IMR-90 (cell line): ENCODE results near the gene FAM83E. TPM values are rescaled to one million over a fixed set of nuclear protein-coding genes. Genes with fewer than 3 reads are reported as not detected.

Experiments used
- ATAC-seq: fragments of 200-7000 bp; cut with Tn5 transposase; 2 replicates; pipeline ENCODE4 v1.9.1; 2020; ENCODE audit warnings: low read depth, mild to moderate bottlenecking, moderate library complexity
- BruUV-seq: library from RNA; stranded (reverse); fragments of 400-500 nt; replicated peaks from 2 replicates; lab custom pipeline; 2021; lab: Mats Ljungman, UMichigan
- CTCF ChIA-PET: fragments of 300-600 bp; formaldehyde crosslinking; extraction: SDS; loops from one replicate; lab custom pipeline; 2021; ENCODE audit warnings: antibody characterized with exemption; lab: Yijun Ruan, JAX
- POLR2A ChIA-PET: fragments of 300-600 bp; sonication (Branson Sonifier 250); formaldehyde crosslinking; loops from one replicate; lab custom pipeline; 2022; ENCODE audit warnings: antibody characterized with exemption; ENCODE audit not compliant: unreplicated experiment; lab: Charles Lee
- DNase-seq: peaks from one replicate; pipeline ENCODE4 v3.0.0; 2013
- H2AFZ ChIP-seq: replicated peaks from 2 replicates; pipeline ENCODE3; 2013; ENCODE audit warnings: low read length, mild to moderate bottlenecking; ENCODE audit not compliant: poor library complexity
- H2AK5ac ChIP-seq: 2 replicates; pipeline ENCODE4 v1.6.1; 2013; ENCODE audit warnings: low read depth, low read length, inconsistent platforms
- H2AK9ac ChIP-seq: replicated peaks from 2 replicates; pipeline ENCODE3; 2013; ENCODE audit warnings: mild to moderate bottlenecking, low read depth, low read length, moderate library complexity; ENCODE audit not compliant: poor library complexity
- H2BK120ac ChIP-seq: 2 replicates; pipeline ENCODE4 v1.6.1; 2013; ENCODE audit warnings: low read depth, low read length, inconsistent platforms
- H2BK15ac ChIP-seq: 3 replicates; pipeline ENCODE4 v1.6.1; 2013; ENCODE audit warnings: low read depth, low read length, inconsistent platforms
- H2BK20ac ChIP-seq: 2 replicates; pipeline ENCODE4 v1.6.1; 2013; ENCODE audit warnings: low read depth, mild to moderate bottlenecking, inconsistent platforms, low read length, moderate library complexity
- H2BK5ac ChIP-seq: 2 replicates; pipeline ENCODE4 v1.6.1; 2013; ENCODE audit warnings: mild to moderate bottlenecking, low read depth, low read length, inconsistent platforms; ENCODE audit not compliant: poor library complexity, severe bottlenecking
- H3K14ac ChIP-seq: replicated peaks from 2 replicates; pipeline ENCODE4 v1.6.1; 2013; ENCODE audit warnings: low read depth, low read length, inconsistent platforms
- H3K18ac ChIP-seq: 2 replicates; pipeline ENCODE4 v1.6.1; 2013; ENCODE audit warnings: low read depth, low read length, control low read depth
- H3K23ac ChIP-seq: 2 replicates; pipeline ENCODE4 v1.6.1; 2013; ENCODE audit warnings: low read depth, low read length, inconsistent platforms
- H3K27ac ChIP-seq: 2 replicates; pipeline ENCODE4 v1.5.1; 2013; ENCODE audit warnings: mild to moderate bottlenecking, control low read depth, low read length; ENCODE audit not compliant: insufficient read depth
- H3K27me3 ChIP-seq: 2 replicates; pipeline ENCODE4 v1.6.1; 2013; ENCODE audit warnings: low read length; ENCODE audit not compliant: control insufficient read depth, insufficient read depth
- H3K36me3 ChIP-seq: 2 replicates; pipeline ENCODE4 v1.6.1; 2013; ENCODE audit warnings: low read length, mixed read lengths; ENCODE audit not compliant: control insufficient read depth, insufficient read depth
- H3K4ac ChIP-seq: 2 replicates; pipeline ENCODE4 v1.6.1; 2013; ENCODE audit warnings: low read depth, low read length, inconsistent platforms
- H3K4me1 ChIP-seq: 2 replicates; pipeline ENCODE4 v1.6.1; 2013; ENCODE audit warnings: low read length, mixed read lengths; ENCODE audit not compliant: control insufficient read depth, insufficient read depth
- H3K4me2 ChIP-seq: 2 replicates; pipeline ENCODE4 v1.6.1; 2013; ENCODE audit warnings: low read depth, mild to moderate bottlenecking, control low read depth, low read length, moderate library complexity
- H3K4me3 ChIP-seq: 2 replicates; pipeline ENCODE4 v1.5.1; 2013; ENCODE audit warnings: low read depth, mild to moderate bottlenecking, control low read depth, low read length, moderate library complexity; ENCODE audit not compliant: insufficient read depth
- H3K56ac ChIP-seq: 2 replicates; pipeline ENCODE4 v1.6.1; 2013; ENCODE audit warnings: low read length, inconsistent platforms; ENCODE audit not compliant: insufficient read depth; ENCODE audit errors: extremely low read depth
- H3K79me1 ChIP-seq, 2 experiments: 2 replicates each; pipeline ENCODE4 v1.6.1; 2013; ENCODE audit warnings: low read length in 2 of 2, inconsistent platforms in 1 of 2, low read depth in 1 of 2
- H3K9ac ChIP-seq: 2 replicates; pipeline ENCODE4 v1.6.1; 2013; ENCODE audit warnings: low read depth, low read length, control low read depth
- H3K9me1 ChIP-seq: 2 replicates; pipeline ENCODE4 v1.6.1; 2013; ENCODE audit warnings: low read length, inconsistent platforms; ENCODE audit not compliant: insufficient read depth
- H3K9me3 ChIP-seq: 2 replicates; pipeline ENCODE4 v1.6.1; 2013; ENCODE audit warnings: low read length; ENCODE audit not compliant: control insufficient read depth, insufficient read depth
- H4K20me1 ChIP-seq: 2 replicates; pipeline ENCODE4 v1.6.1; 2013; ENCODE audit warnings: low read length, inconsistent platforms; ENCODE audit not compliant: insufficient read depth
- H4K5ac ChIP-seq: 2 replicates; pipeline ENCODE4 v1.6.1; 2013; ENCODE audit warnings: mild to moderate bottlenecking, low read depth, low read length, control low read depth
- H4K8ac ChIP-seq, 2 experiments: 2 replicates each; pipeline ENCODE4 v1.6.1; 2013; ENCODE audit warnings: low read depth in 2 of 2, low read length in 2 of 2, control low read depth in 1 of 2, inconsistent platforms in 1 of 2
- H4K91ac ChIP-seq: 2 replicates; pipeline ENCODE4 v1.6.1; 2013; ENCODE audit warnings: low read depth, low read length, inconsistent platforms; ENCODE audit not compliant: insufficient read depth
- CEBPB ChIP-seq: IDR thresholded peaks from 2 replicates; pipeline ENCODE4 v1.6.1; 2012; ENCODE audit warnings: low read depth, low read length, improper control_type of control experiment
- CHD1 ChIP-seq: IDR thresholded peaks from 2 replicates; pipeline ENCODE4 v1.6.1; 2012; ENCODE audit warnings: low read depth, low read length, improper control_type of control experiment
- WGBS, 2 experiments: methylation state at CpG; one replicate each; pipeline versions ENCODE4 v1.1.5 to v1.1.7; 2013; ENCODE audit warnings: missing lambda C conversion rate in 2 of 2; ENCODE audit not compliant: insufficient read length in 1 of 2; ENCODE audit errors: extremely low coverage in 2 of 2; 5-methylcytosine and 5-hydroxymethylcytosine counted together
- dilution Hi-C: fragments of 300-500 bp; cut with HindIII; formaldehyde crosslinking; loops from one replicate; pipeline ENCODE4 v1.14.3; 2018; ENCODE audit warnings: low sequenced_read_pairs; ENCODE audit not compliant: unreplicated experiment
- in situ Hi-C: fragments of 300-500 bp; cut with MboI; formaldehyde crosslinking; loops from 3 replicates; pipeline ENCODE4 v1.14.3; 2019; ENCODE audit warnings: low sequenced_read_pairs, inconsistent platforms, mixed read lengths
- intact Hi-C: fragments of 100-400 bp; cut with micrococcal nuclease; formaldehyde crosslinking; loops from 2 replicates; pipeline ENCODE4 v1.10.0; 2022
- polyA plus RNA-seq, 3 experiments: library from polyadenylated mRNA; depleted of rRNA; stranded (reverse); fragments of >200 nt; gene quantifications; 2 replicates each; pipeline ENCODE4 v1.2.3, GENCODE V29; 2012; ENCODE audit warnings: low replicate concordance in 1 of 3
- total RNA-seq: library from RNA; depleted of rRNA; stranded (reverse); fragments of >200 nt; gene quantifications from 2 replicates; pipeline ENCODE4 v1.2.3, GENCODE V29; 2012

Gene FAM83E
- total and polyA plus RNA-seq, 2 of the 4 experiments (the other 2 are of a cell fraction) = 0.05 to 0.36 TPM

DNA sequence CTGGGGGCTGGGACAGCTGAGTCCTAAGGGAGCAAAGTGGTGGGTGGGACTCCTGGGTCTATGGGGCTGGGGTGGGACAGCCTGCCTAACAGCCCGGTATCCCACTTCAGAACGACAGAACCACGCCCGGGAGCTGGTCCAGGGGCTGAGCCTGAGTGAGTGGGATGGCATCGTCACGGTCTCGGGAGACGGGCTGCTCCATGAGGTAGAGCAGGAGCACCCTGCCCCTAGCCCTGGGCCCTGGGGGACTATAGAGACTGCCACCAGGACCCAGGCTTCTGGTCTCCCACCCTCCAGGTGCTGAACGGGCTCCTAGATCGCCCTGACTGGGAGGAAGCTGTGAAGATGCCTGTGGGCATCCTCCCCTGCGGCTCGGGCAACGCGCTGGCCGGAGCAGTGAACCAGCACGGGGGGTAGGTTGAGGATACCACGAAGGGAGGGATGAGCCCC, 13.0 kb upstream of the FAM83E start:
- Histone ChIP-seq H3K18ac (no peak overlapping the region), H3K27me3 (no peaks in the 10 kb centered on the region), H3K4ac (no peak overlapping the region), H3K4me2 (no peak overlapping the region), H2AK5ac (no peak overlapping the region), H2BK15ac (no peak overlapping the region), H3K9ac (no peak overlapping the region), H3K9me3 (no peaks in the 10 kb centered on the region), H3K9me1 (peaks cover 6% of the 10 kb centered on the region), H3K36me3 (peaks cover 6% of the 10 kb centered on the region; the same call in 1 of the 2 replicates), H2AK9ac (no peak overlapping the region), H4K20me1 (no peaks in the 10 kb centered on the region), H4K8ac (no peak overlapping the region), H3K79me1 (peaks cover 4 to 21% of the 10 kb centered on the region in 2 experiments; a peak in 3 of 4 replicates), H3K27ac (no peak overlapping the region), H4K5ac (no peak overlapping the region), H3K4me3 (no peak overlapping the region), H3K14ac (no peak overlapping the region), H3K4me1 (peaks cover 23% of the 10 kb centered on the region), H2BK20ac (no peak overlapping the region), H4K91ac (no peak overlapping the region), H2BK120ac (no peak overlapping the region), H2BK5ac (no peak overlapping the region), H3K56ac (no peak overlapping the region), H2AFZ (no peak overlapping the region), H3K23ac (no peak overlapping the region)
- BruUV-seq = no TSS peak
- TF ChIP-seq CHD1 (no peak), CEBPB (no peak)
- 90% methylated on average over 2 of the region's 17 CpGs; no CpG with 5 or more reads in 1 of the 2 experiments for WGBS, 2 experiments
- dilution Hi-C loops = no loop called here
- ATAC-seq (no peak), DNase-seq (no peak)
- in situ Hi-C loops = no loop called here
- intact Hi-C loops = no loop called here
- POLR2A ChIA-PET = no interaction called here
- CTCF ChIA-PET = no interaction called here
